ENCODE results near the gene GANC.

- TF ChIP-seq CTCF (IDR thresholded peaks at IDR 0.05; ENCODE audit: insufficient read depth, low read depth, low read length) (no peak), EZH2 (IDR thresholded peaks at IDR 0.05; ENCODE audit: insufficient read depth, low read length) (no peak)
These were observed 3.8 kb downstream of the GANC start for GRCh38 chr15:42276762-42277161.
